Gastrocnemius medialis (tissue), 4 donors: ENCODE measurements around the gene TEX19. TPM values are rescaled to one million over a fixed set of nuclear protein-coding genes. Genes with fewer than 3 reads are reported as not detected.
"Not testable (repeated sequence)": the region's sequence is repeated elsewhere in the genome, so short reads cannot be mapped to it uniquely, and the experiment has no call there.

Experiments used
- ATAC-seq, 2 donors: fragments of 150-250 bp; one replicate each; pipeline ENCODE4 v1.9.1; 2016
- DNase-seq, 2 donors: peaks; one replicate each; pipeline ENCODE4 v3.0.0-alpha.2; 2019
- H3K27ac ChIP-seq, 4 donors: fragments of 200-600 bp; sonication (generic); 1 replicate in 1 of 4; 2 replicates in 3 of 4; pipeline ENCODE4 v1.5.1; 2016 to 2018; ENCODE audit warnings: mild to moderate bottlenecking in 2 of 4, moderate library complexity in 1 of 4
- H3K27me3 ChIP-seq, 3 donors: fragments of 200-600 bp; sonication (generic) in 2 of 3; 1 replicate in 1 of 3; 2 replicates in 2 of 3; pipeline versions ENCODE4 v1.5.1 to v1.6.0; 2016 to 2019; ENCODE audit warnings: mild to moderate bottlenecking in 1 of 3, moderate library complexity in 1 of 3
- H3K36me3 ChIP-seq, 2 donors: fragments of 200-600 bp; sonication (generic) in 1 of 2; one replicate each; pipeline ENCODE4 v1.5.1; 2017 to 2018
- H3K4me1 ChIP-seq, 2 donors: fragments of 200-600 bp; sonication (generic) in 1 of 2; one replicate each; pipeline ENCODE4 v1.5.1; 2016 to 2017; ENCODE audit warnings: mild to moderate bottlenecking in 2 of 2
- H3K4me3 ChIP-seq, 4 donors: fragments of 200-600 bp; sonication (generic) in 3 of 4; 1 replicate in 1 of 4; 2 replicates in 3 of 4; pipeline ENCODE4 v1.5.1; 2016 to 2019; ENCODE audit warnings: mild to moderate bottlenecking in 2 of 4
- H3K9me3 ChIP-seq, 3 donors: fragments of 200-600 bp; sonication (generic) in 2 of 3; 1 replicate in 1 of 3; 2 replicates in 2 of 3; pipeline ENCODE4 v1.5.1; 2016 to 2019
- CTCF ChIP-seq, 5 experiments: fragments of 450-650 bp in 3 of 5; fragments of 200-600 bp in 2 of 5; sonication (generic) in 2 of 5; IDR thresholded peaks in 4 of 5; conservative IDR thresholded peaks in 1 of 5; 1 replicate in 4 of 5; 2 replicates in 1 of 5; pipeline ENCODE4 v1.5.1; 2016 to 2019; ENCODE audit warnings: antibody characterized with exemption in 5 of 5, mild to moderate bottlenecking in 3 of 5, moderate library complexity in 3 of 5
- POLR2A ChIP-seq, 2 donors: fragments of 450-650 bp; IDR thresholded peaks; one replicate each; pipeline ENCODE4 v1.6.1; 2017; ENCODE audit warnings: antibody characterized with exemption in 2 of 2, mild to moderate bottlenecking in 2 of 2, moderate library complexity in 2 of 2
- in situ Hi-C, 4 donors: fragments of 200-750 bp; cut with MboI; loops; one replicate each; pipeline versions ENCODE4 v1.15.0 to v1.8.0; 2017; ENCODE audit warnings: low sequenced_read_pairs in 4 of 4
- intact Hi-C: fragments of 100-400 bp; cut with DNase I; formaldehyde crosslinking; loops from one replicate; pipeline ENCODE4 v1.15.1; 2023; ENCODE audit warnings: low total_unique reads
- total RNA-seq, 4 donors: library from RNA; depleted of rRNA; stranded (reverse); fragments of >200 nt; gene quantifications; one replicate each; pipeline versions ENCODE4 v1.1.0 to v1.2.3, GENCODE V29; 2016

The TEX19 gene
- total RNA-seq, 4 donors from 2014 or later = 0.40 TPM; not detected in 3

GRCh38 chr17:82343560-82343959 lies 15.5 kb upstream of the TEX19 start:
- in situ Hi-C loops = no loop called here
- H3K4me1 ChIP-seq = peaks cover 11% of the 10 kb centered on the region in 2 donors
- H3K27me3 ChIP-seq = no peaks in the 10 kb centered on the region
- no peak overlapping the region for H3K27ac ChIP-seq
- H3K9me3 ChIP-seq = no peaks in the 10 kb centered on the region
- ATAC-seq (no peak), DNase-seq (no peak)
- intact Hi-C loops = no loop called here
- H3K36me3 ChIP-seq = no peaks in the 10 kb centered on the region
- TF ChIP-seq POLR2A (IDR thresholded peaks at IDR 0.05) (no peak), CTCF (IDR thresholded peaks at IDR 0.05 in 4 of 5, conservative IDR thresholded peaks at IDR 0.05 in 1 of 5) (no peak)
- H3K4me3 ChIP-seq = no peak overlapping the region

DNA sequence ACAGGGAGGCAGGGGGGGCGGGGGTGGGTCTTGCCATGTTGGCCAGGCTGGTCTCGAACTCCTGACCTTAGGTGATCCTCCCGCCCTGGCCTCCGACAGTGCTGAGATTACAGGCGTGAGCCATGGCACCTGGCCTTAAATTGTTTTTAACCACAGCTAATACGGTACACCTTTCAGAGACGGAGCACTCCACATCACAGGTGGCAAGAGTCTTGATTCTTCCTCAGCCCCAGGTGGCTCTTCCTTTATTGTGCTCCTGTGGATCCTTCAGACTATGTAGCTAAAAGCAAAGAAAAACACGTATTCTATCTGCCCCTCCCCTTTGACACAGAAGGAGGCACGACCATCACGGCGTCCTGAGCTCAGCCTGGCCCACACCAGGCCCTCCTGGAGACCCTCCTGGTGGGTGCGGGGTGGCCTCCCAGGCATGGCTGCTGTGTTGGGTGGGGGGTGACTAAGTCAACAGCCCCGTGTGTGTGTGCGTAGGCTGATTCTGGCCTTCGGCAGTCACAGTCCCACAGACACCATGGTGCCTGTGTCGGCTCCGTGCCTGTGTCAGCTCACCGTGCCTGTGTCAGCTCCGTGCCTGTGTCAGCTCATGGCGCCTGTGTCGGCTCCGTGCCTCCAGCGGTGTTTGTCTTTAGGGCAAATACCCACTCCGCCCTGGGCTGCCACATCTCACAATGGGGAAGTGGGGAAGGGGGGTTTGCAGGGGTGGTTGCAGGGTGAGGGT lies 14.7 kb upstream of the TEX19 start:
- in situ Hi-C loops = no loop called here
- DNase-seq = no peak

DNA sequence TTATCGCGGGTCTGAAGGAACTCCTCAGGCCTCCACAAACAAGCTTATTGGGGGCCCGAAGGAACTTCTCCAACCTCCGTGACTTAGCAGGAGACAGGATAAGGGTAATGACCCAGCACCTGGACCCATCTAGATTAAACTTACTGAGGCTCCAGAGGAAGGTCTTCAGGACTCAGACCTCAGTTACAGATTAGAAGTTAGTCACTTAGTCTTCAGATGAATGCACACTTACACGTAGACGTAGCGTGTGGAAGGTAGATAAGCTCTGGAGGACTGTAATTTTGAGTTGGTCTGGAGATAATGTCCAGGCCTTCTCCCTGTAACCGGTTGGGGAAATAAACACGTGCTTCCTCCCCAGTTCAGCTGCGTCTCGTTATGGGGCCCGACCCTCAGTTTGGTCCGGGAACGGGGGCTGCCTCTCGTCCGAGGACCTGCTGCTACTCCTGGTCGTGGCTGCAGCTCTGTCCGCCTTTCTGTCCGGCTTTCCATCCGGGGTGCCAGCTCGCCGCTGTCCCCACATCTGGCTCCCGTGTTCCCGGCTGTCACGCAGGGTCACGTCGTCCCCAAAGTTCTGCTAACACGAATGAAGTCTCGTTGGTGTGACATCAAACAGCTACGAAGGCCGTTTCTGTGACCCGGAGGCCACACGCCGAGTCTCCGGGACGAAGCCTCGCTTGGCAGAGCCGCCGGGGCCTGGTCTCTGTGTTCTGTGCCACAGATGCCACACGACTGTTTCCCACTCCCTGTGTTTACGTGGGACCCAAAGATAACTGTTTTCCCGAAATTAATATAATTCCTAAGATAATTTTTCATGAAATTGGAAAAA lies 13.7 kb upstream of the TEX19 start:
- TF ChIP-seq POLR2A (IDR thresholded peaks at IDR 0.05) (no peak), CTCF (IDR thresholded peaks at IDR 0.05 in 4 of 5, conservative IDR thresholded peaks at IDR 0.05 in 1 of 5) (no peak)
- in situ Hi-C loops = no loop called here
- intact Hi-C loops = no loop called here
- Histone ChIP-seq H3K27ac (no peak overlapping the region), H3K4me3 (no peak overlapping the region), H3K36me3 (no peaks in the 10 kb centered on the region), H3K27me3 (no peaks in the 10 kb centered on the region), H3K9me3 (no peaks in the 10 kb centered on the region), H3K4me1 (no peaks in the 10 kb centered on the region)
- no peak for ATAC-seq
- DNase-seq = no peak

More for the DNA sequence above, 14.7 kb upstream of the TEX19 start:
- no peak for ATAC-seq
- Histone ChIP-seq H3K27ac (no peak overlapping the region), H3K4me3 (no peak overlapping the region), H3K4me1 (peaks cover 3% of the 10 kb centered on the region in 2 donors), H3K27me3 (no peaks in the 10 kb centered on the region), H3K36me3 (no peaks in the 10 kb centered on the region), H3K9me3 (no peaks in the 10 kb centered on the region)
- intact Hi-C loops = no loop called here
- TF ChIP-seq POLR2A (IDR thresholded peaks at IDR 0.05) (no peak), CTCF (IDR thresholded peaks at IDR 0.05 in 4 of 5, conservative IDR thresholded peaks at IDR 0.05 in 1 of 5) (no peak)

GRCh38 chr17:82346342-82347300 lies 12.4 kb upstream of the TEX19 start:
- DNase-seq = no peak
- no peak for ATAC-seq
- Histone ChIP-seq H3K27ac (no peak overlapping the region), H3K9me3 (no peaks in the 10 kb centered on the region), H3K4me1 (no peaks in the 10 kb centered on the region), H3K4me3 (no peak overlapping the region), H3K36me3 (no peaks in the 10 kb centered on the region), H3K27me3 (no peaks in the 10 kb centered on the region)
- TF ChIP-seq CTCF (IDR thresholded peaks at IDR 0.05 in 4 of 5, conservative IDR thresholded peaks at IDR 0.05 in 1 of 5) = no peak
- no peak for TF ChIP-seq POLR2A (IDR thresholded peaks at IDR 0.05)
- in situ Hi-C loops (no loop called here), intact Hi-C loops (no loop called here)

- ATAC-seq, in situ Hi-C loops, intact Hi-C loops: not testable (repeated sequence)
Observed at GRCh38 chr17:82347994-82348393, 11.1 kb upstream of the TEX19 start.

More at GRCh38 chr17:82347994-82348393, 11.1 kb upstream of the TEX19 start:
- not testable (repeated sequence) for DNase-seq, H3K4me1 ChIP-seq, H3K9me3 ChIP-seq, H3K36me3 ChIP-seq, H3K27me3 ChIP-seq, H3K4me3 ChIP-seq, H3K27ac ChIP-seq
